Endothelial cell of umbilical vein (primary cell): ENCODE results near the gene PTGDR. TPM values are rescaled to one million over a fixed set of nuclear protein-coding genes. Genes with fewer than 3 reads are reported as not detected.

Experiments used
- BruUV-seq: library from RNA; stranded (reverse); fragments of 400-500 nt; replicated peaks from 2 replicates; lab custom pipeline; 2021; lab: Mats Ljungman, UMichigan
- CTCF ChIA-PET: fragments of 300-600, 350-600 bp; sonication (Branson Sonifier 250); formaldehyde crosslinking; loops from one replicate; lab custom pipeline; 2021; ENCODE audit warnings: antibody characterized with exemption, inconsistent platforms; lab: Charles Lee
- POLR2A ChIA-PET: fragments of 300-600, 350-600 bp; sonication (Branson Sonifier 250); formaldehyde crosslinking; loops from one replicate; lab custom pipeline; 2021; ENCODE audit warnings: antibody characterized with exemption, inconsistent platforms; lab: Charles Lee
- DNase-seq: peaks from one replicate; pipeline ENCODE4 v3.0.0-alpha.2; 2011; ENCODE audit warnings: low read depth, low spot score
- FAIRE-seq: peaks from 2 replicates; lab custom pipeline; 2011; peaks lifted over from hg19 to GRCh38; lab: Jason Lieb, UNC
- H2AFZ ChIP-seq: 2 replicates; pipeline ENCODE4 v1.6.0; 2012; ENCODE audit warnings: low read depth, low read length, control low read depth, inconsistent platforms
- H3K27ac ChIP-seq: 2 replicates; pipeline ENCODE4 v1.5.1; 2011; ENCODE audit warnings: low read depth, mild to moderate bottlenecking, control low read depth, low read length, moderate library complexity; ENCODE audit not compliant: insufficient read depth
- H3K27me3 ChIP-seq, 2 experiments: 2 replicates each; pipeline versions ENCODE4 v1.6.0 to v1.6.1; 2011; ENCODE audit warnings: low read length in 2 of 2, mixed read lengths in 1 of 2; ENCODE audit not compliant: control insufficient read depth in 2 of 2, insufficient read depth in 2 of 2
- H3K36me3 ChIP-seq, 2 experiments: 2 replicates in 1 of 2; 3 replicates in 1 of 2; pipeline ENCODE4 v1.5.1; 2011; ENCODE audit warnings: low read length in 2 of 2, mild to moderate bottlenecking in 1 of 2, moderate library complexity in 1 of 2; ENCODE audit not compliant: control insufficient read depth in 2 of 2, insufficient read depth in 2 of 2; ENCODE audit errors: extremely low read depth in 1 of 2
- H3K4me1 ChIP-seq: 3 replicates; pipeline ENCODE4 v1.5.1; 2011; ENCODE audit warnings: mild to moderate bottlenecking, low read length; ENCODE audit not compliant: control insufficient read depth, insufficient read depth; ENCODE audit errors: extremely low read depth
- H3K4me2 ChIP-seq: 2 replicates; pipeline ENCODE4 v1.6.1; 2011; ENCODE audit warnings: low read length, control low read depth, mixed read lengths; ENCODE audit not compliant: insufficient read depth
- H3K4me3 ChIP-seq, 3 experiments: fragments of 200-600 bp in 1 of 3; sonication (generic), shearing (Covaris generic) in 1 of 3; replicated peaks in 1 of 3; 2 replicates each; pipeline ENCODE4 v1.5.1; 2011 to 2016; ENCODE audit warnings: control low read depth in 3 of 3, low read length in 3 of 3, mild to moderate bottlenecking in 2 of 3, inconsistent platforms in 1 of 3, low read depth in 1 of 3, moderate library complexity in 1 of 3; ENCODE audit not compliant: insufficient read depth in 1 of 3
- H3K79me2 ChIP-seq: 2 replicates; pipeline ENCODE4 v1.6.0; 2012; ENCODE audit warnings: low read length, inconsistent platforms; ENCODE audit not compliant: control insufficient read depth, insufficient read depth
- H3K9ac ChIP-seq: replicated peaks from 2 replicates; pipeline ENCODE3; 2011; ENCODE audit warnings: low read length, control low read depth; ENCODE audit not compliant: insufficient read depth; ENCODE audit errors: extremely low read depth
- H3K9me1 ChIP-seq: replicated peaks from 3 replicates; pipeline ENCODE4 v1.6.0; 2011; ENCODE audit warnings: mild to moderate bottlenecking, low read length; ENCODE audit not compliant: control insufficient read depth, insufficient read depth; ENCODE audit errors: extremely low read depth
- H3K9me3 ChIP-seq: replicated peaks from 2 replicates; pipeline ENCODE4 v1.5.1; 2012; ENCODE audit warnings: low read length, inconsistent platforms; ENCODE audit not compliant: control insufficient read depth, insufficient read depth
- H4K20me1 ChIP-seq: replicated peaks from 2 replicates; pipeline ENCODE3; 2011; ENCODE audit warnings: mild to moderate bottlenecking, low read length; ENCODE audit not compliant: control insufficient read depth, insufficient read depth; ENCODE audit errors: extremely low read depth
- CTCF ChIP-seq, 2 donors: IDR thresholded peaks; 1 replicate in 1 of 2; 2 replicates in 1 of 2; pipeline ENCODE4 v1.5.1; 2011; ENCODE audit warnings: low read length in 2 of 2, mild to moderate bottlenecking in 2 of 2, moderate library complexity in 2 of 2, control low read depth in 1 of 2, inconsistent platforms in 1 of 2, low read depth in 1 of 2; ENCODE audit not compliant: insufficient read depth in 1 of 2; ENCODE audit errors: extremely low read depth in 1 of 2
- EZH2 ChIP-seq: IDR thresholded peaks from 2 replicates; pipeline ENCODE4 v1.6.1; 2012; ENCODE audit warnings: borderline replicate concordance, low read depth, mild to moderate bottlenecking, moderate library complexity, low read length, inconsistent platforms; ENCODE audit not compliant: severe bottlenecking
- FOS ChIP-seq: IDR thresholded peaks from 2 replicates; pipeline ENCODE4 v1.6.1; 2011; ENCODE audit warnings: mild to moderate bottlenecking, low read length, moderate library complexity, borderline replicate concordance; ENCODE audit not compliant: insufficient read depth
- GATA2 ChIP-seq: IDR thresholded peaks from 2 replicates; pipeline ENCODE4 v1.7.0; 2011; ENCODE audit warnings: low read depth, mild to moderate bottlenecking, moderate library complexity, mixed read lengths, low read length; ENCODE audit not compliant: insufficient read length, insufficient read depth
- JUN ChIP-seq: IDR thresholded peaks from 2 replicates; pipeline ENCODE4 v1.6.1; 2011; ENCODE audit warnings: borderline replicate concordance, low read depth; ENCODE audit not compliant: insufficient read length, insufficient read depth
- MAX ChIP-seq: IDR thresholded peaks from 2 replicates; pipeline ENCODE4 v1.6.1; 2011; ENCODE audit not compliant: insufficient read depth, insufficient read length
- MYC ChIP-seq: IDR thresholded peaks from one replicate; pipeline ENCODE4 v1.6.1; 2011; ENCODE audit warnings: mild to moderate bottlenecking, low read depth, low read length
- dilution Hi-C: fragments of 300-500 bp; cut with MboI; formaldehyde crosslinking; loops from one replicate; pipeline ENCODE4 v1.15.0; 2019; ENCODE audit warnings: low sequenced_read_pairs; ENCODE audit not compliant: extremely low pct_ligation_motif_present
- intact Hi-C: fragments of 100-400 bp; cut with micrococcal nuclease; formaldehyde crosslinking; loops from one replicate; pipeline ENCODE4 v1.10.0; 2022
- polyA plus RNA-seq, 4 experiments: library from polyadenylated mRNA; depleted of rRNA in 3 of 4; stranded (reverse) in 3 of 4; unstranded in 1 of 4; fragments of >200 nt; gene quantifications; 2 replicates each; pipeline versions ENCODE4 v1.2.1 to v1.2.3, GENCODE V29; 2011 to 2012; ENCODE audit warnings: missing spikeins in 1 of 4
- total RNA-seq: library from RNA; stranded (reverse); gene quantifications from 2 replicates; pipeline ENCODE4 v1.2.3, GENCODE V29; 2021

Gene PTGDR
- total and polyA plus RNA-seq, 2 donors (not counting 3 experiments of a cell fraction or from before 2014, with no cell fraction given), result not detected

- TF ChIP-seq JUN, result no peak
- no peak for TF ChIP-seq MYC
- no peak for TF ChIP-seq MAX
- no peak for TF ChIP-seq CTCF (IDR thresholded peaks at IDR 0.05; ENCODE audit: extremely low read depth in 1 of 2, insufficient read depth in 1 of 2, low read depth in 1 of 2, low read length in 2 of 2)
- no peak for TF ChIP-seq EZH2
- no peak for TF ChIP-seq FOS
- TF ChIP-seq GATA2, result no peak
- FAIRE-seq (no peak), DNase-seq (no peak)
- Histone ChIP-seq H3K4me1 (no peaks in the 10 kb centered on the region), H2AFZ (no peak overlapping the region), H3K27ac (no peak overlapping the region), H3K9me1 (no peaks in the 10 kb centered on the region), H4K20me1 (no peaks in the 10 kb centered on the region), H3K9ac (no peak overlapping the region), H3K79me2 (no peaks in the 10 kb centered on the region), H3K36me3 (no peaks in the 10 kb centered on the region), H3K27me3 (peaks cover 1 to 20% of the 10 kb centered on the region in 2 experiments), H3K4me2 (no peak overlapping the region), H3K9me3 (no peaks in the 10 kb centered on the region), H3K4me3 (no peak overlapping the region)
- ChIA-PET POLR2A (no interaction called here), CTCF (no interaction called here)
- no TSS peak for BruUV-seq
- dilution Hi-C loops, result no loop called here
- intact Hi-C loops, result no loop called here
Observed at GRCh38 chr14:52233693-52234092, 33.8 kb upstream of the PTGDR start.
